Measurements from ENCODE around the gene MSRB3.
A peak's percentile ranks its signal among the peaks of the same experiment; 100 is the strongest.

The MSRB3 gene

DNA sequence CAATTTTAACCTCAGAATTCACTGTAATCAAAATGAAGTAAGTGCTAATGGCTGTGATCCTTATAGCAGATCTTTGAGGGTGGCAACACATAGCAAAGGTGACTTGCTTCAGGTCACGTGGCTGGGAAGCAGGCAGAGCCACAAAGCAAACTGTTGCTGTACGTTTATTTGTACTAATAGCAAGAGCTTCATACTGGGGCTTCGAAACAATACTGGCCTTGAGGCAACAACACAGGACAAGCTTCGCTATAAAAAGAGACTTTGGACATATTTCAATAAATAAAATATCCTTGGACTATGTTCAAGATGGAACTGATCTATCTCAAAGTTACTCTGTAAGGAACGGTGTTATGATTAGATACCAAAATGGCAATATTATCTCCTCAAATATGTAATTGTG lies 44.6 kb downstream of the MSRB3 start:
- Mint-ChIP-seq H3K4me1 (peaks cover 44% of the 10 kb centered on the region), H3K36me3 (ENCODE audit: low read depth) (no peaks in the 10 kb centered on the region), H3K4me3 (no peak overlapping the region), H3K27ac (no peak overlapping the region), H3K27me3 (ENCODE audit: low read depth, poor library complexity) (peaks cover 2% of the 10 kb centered on the region), H3K9me3 (no peaks in the 10 kb centered on the region)
- no peak for DNase-seq
- no peak for TF ChIP-seq CTCF (IDR thresholded peaks at IDR 0.05)

DNA sequence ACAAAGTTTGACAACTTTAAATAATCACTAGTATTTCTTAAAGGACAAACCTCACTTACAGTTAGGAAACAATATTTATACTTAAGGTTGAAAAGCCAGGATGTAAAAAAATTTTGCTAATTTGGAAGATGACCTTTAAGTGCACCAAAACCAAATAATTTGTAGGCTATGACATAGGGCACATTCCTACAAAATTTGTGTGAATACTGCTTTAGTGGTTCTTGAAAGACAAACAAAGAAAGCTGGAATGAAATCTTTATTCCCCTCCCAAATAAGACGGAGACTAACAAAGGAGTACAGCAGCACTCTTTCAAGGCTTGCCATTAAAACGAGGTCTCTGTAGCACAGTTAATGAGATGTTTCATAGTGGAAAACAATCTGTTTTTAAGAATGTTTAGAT lies 45.6 kb downstream of the MSRB3 start:
- peaks cover 2% of the 10 kb centered on the region for H3K27me3 Mint-ChIP-seq (ENCODE audit: low read depth, poor library complexity)
- no peaks in the 10 kb centered on the region for H3K9me3 Mint-ChIP-seq
- H3K36me3 Mint-ChIP-seq (ENCODE audit: low read depth): no peaks in the 10 kb centered on the region
- TF ChIP-seq CTCF (IDR thresholded peaks at IDR 0.05): no peak
- H3K4me3 Mint-ChIP-seq: no peak overlapping the region
- DNase-seq: no peak
- peak overlapping the region; percentile 23 for H3K27ac Mint-ChIP-seq
- peaks cover 52% of the 10 kb centered on the region for H3K4me1 Mint-ChIP-seq

DNA sequence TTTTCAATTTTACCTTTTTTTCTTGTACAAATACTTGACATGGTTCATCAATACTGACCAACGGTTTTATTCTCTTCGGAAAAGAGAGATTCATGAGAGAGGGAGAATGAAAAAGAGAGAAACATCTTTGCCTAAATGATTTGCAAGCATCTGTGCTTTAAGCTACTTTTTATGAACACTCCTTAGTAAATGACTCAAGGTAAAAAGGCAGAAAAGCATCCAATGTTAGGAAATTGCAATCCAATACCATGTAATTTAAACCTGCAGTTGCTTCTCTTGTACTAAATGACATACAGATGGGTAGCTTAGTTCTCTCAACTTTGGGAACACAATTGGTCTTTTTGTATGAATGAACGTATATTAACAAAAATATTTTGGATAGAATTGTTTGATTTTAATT lies 46.1 kb downstream of the MSRB3 start:
- Mint-ChIP-seq H3K27me3 (ENCODE audit: low read depth, poor library complexity) (peaks cover 2% of the 10 kb centered on the region), H3K9me3 (no peaks in the 10 kb centered on the region), H3K27ac (peak overlapping the region; percentile 23), H3K4me3 (no peak overlapping the region), H3K4me1 (peaks cover 52% of the 10 kb centered on the region), H3K36me3 (ENCODE audit: low read depth) (no peaks in the 10 kb centered on the region)
- no peak for TF ChIP-seq CTCF (IDR thresholded peaks at IDR 0.05)
- DNase-seq: no peak

DNA sequence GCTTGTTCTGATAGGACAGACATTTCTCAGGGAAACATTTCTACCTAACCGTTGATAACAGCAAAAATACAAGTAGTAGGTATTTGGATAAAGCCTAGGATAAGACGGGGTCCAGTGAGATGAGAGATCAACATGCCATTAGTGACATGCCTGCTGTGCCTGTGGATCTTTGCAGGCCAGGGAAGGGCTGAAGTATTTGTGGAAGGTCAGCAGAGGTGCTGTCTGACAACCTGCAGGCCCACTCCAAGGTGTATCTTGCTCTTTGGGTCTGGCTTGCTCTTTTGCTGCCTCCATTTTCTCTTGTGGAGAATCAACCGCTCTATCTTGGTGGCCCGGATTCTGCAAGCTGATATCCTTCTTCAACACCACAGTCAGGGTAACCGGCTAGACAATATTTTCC lies 46.7 kb downstream of the MSRB3 start:
- no peak for DNase-seq
- H3K4me1 Mint-ChIP-seq: peaks cover 59% of the 10 kb centered on the region
- no peaks in the 10 kb centered on the region for H3K9me3 Mint-ChIP-seq
- H3K4me3 Mint-ChIP-seq: no peak overlapping the region
- H3K27ac Mint-ChIP-seq: peak overlapping the region; percentile 64
- H3K27me3 Mint-ChIP-seq (ENCODE audit: low read depth, poor library complexity): peaks cover 2% of the 10 kb centered on the region
- TF ChIP-seq CTCF (IDR thresholded peaks at IDR 0.05): no peak
- no peaks in the 10 kb centered on the region for H3K36me3 Mint-ChIP-seq (ENCODE audit: low read depth)

GRCh38 chr12:65326616-65327015 lies 48.1 kb downstream of the MSRB3 start:
- peaks cover 4% of the 10 kb centered on the region for H3K9me3 Mint-ChIP-seq
- peaks cover 6% of the 10 kb centered on the region for H3K27me3 Mint-ChIP-seq (ENCODE audit: low read depth, poor library complexity)
- H3K4me3 Mint-ChIP-seq: no peak overlapping the region
- no peak for TF ChIP-seq CTCF (IDR thresholded peaks at IDR 0.05)
- no peaks in the 10 kb centered on the region for H3K36me3 Mint-ChIP-seq (ENCODE audit: low read depth)
- peaks cover 64% of the 10 kb centered on the region for H3K4me1 Mint-ChIP-seq
- DNase-seq: no peak
- H3K27ac Mint-ChIP-seq: no peak overlapping the region

DNA sequence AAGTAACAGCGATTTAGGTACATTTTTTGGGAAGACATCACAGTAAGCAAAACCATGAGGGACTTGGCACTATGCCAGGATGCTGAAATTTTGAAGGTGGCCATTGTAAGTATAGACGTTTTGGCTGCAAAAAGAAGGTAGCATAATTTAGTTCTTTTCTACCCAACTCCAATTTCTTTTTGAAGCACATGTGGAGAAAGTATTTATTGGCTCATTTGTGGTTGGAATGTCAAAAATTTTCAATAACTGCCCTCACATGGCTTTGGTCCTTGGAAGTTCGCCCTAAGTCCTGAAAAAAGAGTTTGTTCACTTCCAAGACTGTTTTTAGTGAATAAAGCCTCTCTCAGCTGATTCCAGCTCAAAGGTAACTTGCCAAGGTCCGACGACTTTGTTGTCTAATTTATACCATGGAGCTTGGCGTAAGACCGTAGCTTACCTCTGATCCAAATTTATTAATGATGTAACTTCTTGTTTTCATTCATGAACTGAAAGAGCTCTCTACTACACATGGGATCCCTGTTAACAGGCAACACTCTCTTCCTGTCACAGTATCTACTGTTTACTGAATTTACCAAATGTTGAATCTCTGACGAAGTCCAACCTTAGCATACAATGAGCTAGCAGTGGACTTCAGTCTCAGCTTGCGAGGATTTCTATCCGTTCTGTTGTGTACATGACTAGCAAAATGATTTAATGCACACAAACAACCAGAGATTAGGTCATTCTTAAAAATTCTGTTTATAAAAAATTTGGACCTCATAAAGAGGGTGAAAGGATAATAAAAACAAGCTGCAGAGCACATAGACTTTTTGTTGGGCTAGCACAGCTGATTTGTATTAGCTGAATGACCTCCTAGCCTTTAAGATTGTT lies 49.0 kb downstream of the MSRB3 start:
- Mint-ChIP-seq H3K4me3 (no peak overlapping the region), H3K27me3 (ENCODE audit: low read depth, poor library complexity) (peaks cover 6% of the 10 kb centered on the region), H3K4me1 (peaks cover 64% of the 10 kb centered on the region), H3K36me3 (ENCODE audit: low read depth) (no peaks in the 10 kb centered on the region), H3K27ac (no peak overlapping the region), H3K9me3 (peaks cover 4% of the 10 kb centered on the region)
- no peak for TF ChIP-seq CTCF (IDR thresholded peaks at IDR 0.05)
- no peak for DNase-seq

Measured in nephron progenitor cell (in vitro differentiated cells).